Measurements from ENCODE around the gene TMEM256. TPM values are rescaled to one million over a fixed set of nuclear protein-coding genes. Genes with fewer than 3 reads are reported as not detected.

The TMEM256 gene
- total and polyA plus RNA-seq, 2 of the 8 experiments (the other 6 are each of a cell fraction or from before 2014, with no cell fraction given) = 97.0 to 350 TPM

GRCh38 chr17:7440113-7440833 is 36.4 kb upstream of the TMEM256 start (continued):
- TF ChIP-seq HDAC2 (IDR thresholded peaks at IDR 0.05; ENCODE audit: borderline replicate concordance in 1 of 2, low read depth in 2 of 2, low read length in 2 of 2) (peak in 1 of 2 experiments; percentile 26; a peak in 1 of 4 replicates), BRCA1 (IDR thresholded peaks at IDR 0.05; ENCODE audit: low read depth, low read length) (peak; percentile 50; the same call in 1 of the 2 replicates), SAP30 (IDR thresholded peaks at IDR 0.05; ENCODE audit: insufficient read depth, insufficient replicate concordance, low read length) (no peak), RAD21 (IDR thresholded peaks at IDR 0.05 in 1 of 2, conservative IDR thresholded peaks at IDR 0.05 in 1 of 2; ENCODE audit: low read depth in 2 of 2, low read length in 2 of 2) (no peak), SIN3A (conservative IDR thresholded peaks at IDR 0.05 in 1 of 2, IDR thresholded peaks at IDR 0.05 in 1 of 2; ENCODE audit: low read depth in 1 of 2, low read length in 2 of 2) (0 out of 4 replicates have a peak, but pooled peaks of 1 of the 2 experiments have one; percentile 33), YY1 (IDR thresholded peaks at IDR 0.05; ENCODE audit: low read depth, low read length) (no peak), EGR1 (IDR thresholded peaks at IDR 0.05; ENCODE audit: borderline replicate concordance, low read depth, low read length) (0 out of 2 replicates have a peak, but pooled peaks have one; percentile 25), SIX5 (IDR thresholded peaks at IDR 0.05; ENCODE audit: low read depth, low read length) (peak; percentile 39; the same call in 1 of the 2 replicates)

Measured in H1 (cell line).